GM18520 (cell line): ENCODE results near the gene MAP7D3.

Experiments used
- ATAC-seq: cut with Tn5 transposase; IDR thresholded peaks from one replicate; pipeline ENCODE4 v1.9.1; 2021; ENCODE audit not compliant: unreplicated experiment

Gene MAP7D3

DNA sequence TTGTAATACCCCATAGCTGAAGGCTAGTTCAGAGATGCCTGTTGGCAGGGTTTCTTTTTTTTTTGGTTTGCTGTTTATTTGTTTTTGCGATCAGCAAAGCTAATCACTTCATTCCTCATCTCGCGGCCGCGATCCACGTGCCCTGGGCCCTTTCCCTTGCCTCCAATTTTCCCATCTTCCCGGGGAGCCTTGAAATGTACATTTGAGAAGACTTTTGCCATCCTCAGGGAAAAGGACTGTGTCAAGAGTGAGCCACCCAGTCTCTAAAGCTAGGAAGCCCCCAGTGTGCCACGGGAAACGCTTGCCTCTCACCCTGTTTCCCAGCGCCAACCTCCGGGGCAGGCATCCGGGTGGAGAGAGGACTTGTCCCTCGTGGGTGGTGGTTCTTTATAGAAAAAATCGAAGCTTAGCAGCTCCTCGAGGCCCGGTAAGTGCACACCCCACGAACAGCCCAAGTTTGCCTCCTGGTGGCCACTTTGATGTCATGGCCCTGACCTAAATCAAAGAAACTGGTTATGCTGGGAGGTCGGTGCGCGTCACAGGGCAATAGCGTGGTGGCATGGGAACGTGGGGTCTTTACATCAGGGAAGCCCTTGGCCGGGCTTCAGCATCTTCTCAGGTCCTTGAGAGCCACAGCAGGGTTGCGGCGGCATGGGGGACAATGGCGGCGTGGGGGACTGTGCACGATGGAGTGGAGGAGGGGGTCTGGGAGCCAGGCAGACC lies 42.0 kb downstream of the MAP7D3 start:
- no peak for ATAC-seq

DNA sequence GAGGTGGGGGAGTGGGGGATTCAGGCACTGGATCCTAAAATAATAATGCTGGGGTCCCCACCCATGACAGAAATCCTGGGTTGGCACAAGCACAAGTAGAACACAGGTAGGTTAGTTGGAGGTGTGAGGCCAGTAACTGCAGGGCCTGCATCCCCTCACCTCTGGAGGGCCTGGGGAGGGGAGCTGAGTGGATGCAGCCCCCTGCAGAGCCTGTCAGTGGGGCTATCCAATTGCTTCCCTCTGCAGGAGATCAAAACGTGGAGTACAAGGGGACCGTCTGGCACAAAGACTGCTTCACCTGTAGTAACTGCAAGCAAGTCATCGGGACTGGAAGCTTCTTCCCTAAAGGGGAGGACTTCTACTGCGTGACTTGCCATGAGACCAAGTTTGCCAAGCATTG lies 43.7 kb downstream of the MAP7D3 start:
- ATAC-seq: no peak

GRCh38 chrX:136206916-136207315 lies 44.3 kb downstream of the MAP7D3 start:
- ATAC-seq: no peak

DNA sequence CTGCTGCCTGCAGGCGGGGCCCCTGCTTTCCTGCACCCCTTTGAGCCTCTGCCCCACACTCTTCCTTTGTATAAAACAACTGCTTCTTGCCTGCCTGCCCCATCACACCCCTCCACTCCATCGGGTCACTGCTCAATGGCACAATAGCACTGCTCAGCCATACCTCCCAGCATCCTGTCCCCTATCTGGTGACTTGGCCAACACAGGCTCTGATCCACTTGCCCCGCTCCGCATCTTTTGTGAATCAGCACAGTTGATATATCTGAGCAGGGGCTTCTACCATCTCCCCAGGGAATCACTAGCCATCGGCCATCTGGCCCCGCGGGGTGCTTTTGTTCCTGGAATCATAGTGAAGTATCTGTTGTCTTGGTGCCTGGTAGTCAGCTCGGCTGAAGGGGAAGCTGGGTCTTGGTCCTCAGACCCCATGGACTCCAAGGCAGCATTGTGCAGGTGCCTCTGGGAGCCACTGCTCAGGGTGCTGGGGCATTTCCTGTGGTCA lies 45.3 kb downstream of the MAP7D3 start:
- ATAC-seq: no peak

DNA sequence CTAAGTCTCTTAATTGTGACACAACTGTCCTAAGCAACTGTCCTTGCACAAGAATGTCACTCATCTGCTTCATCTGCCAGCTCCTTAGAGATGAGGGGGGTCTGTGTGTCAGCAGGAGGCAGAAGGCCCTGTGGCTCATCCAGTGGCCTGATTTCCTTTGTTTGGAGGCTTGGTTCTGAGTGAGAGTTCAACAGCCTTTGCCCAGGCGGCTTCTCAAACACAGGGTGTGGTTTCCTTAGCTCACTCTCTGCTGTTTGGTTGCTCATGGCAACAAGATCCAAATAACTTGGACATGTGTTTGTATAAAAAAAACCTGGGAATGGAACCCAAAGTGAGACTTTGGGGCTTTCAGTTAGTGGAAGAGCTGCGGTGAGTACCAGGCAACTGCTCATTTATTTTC lies 46.6 kb downstream of the MAP7D3 start:
- no peak for ATAC-seq

GRCh38 chrX:136203951-136204350 lies 47.2 kb downstream of the MAP7D3 start:
- no peak for ATAC-seq

GRCh38 chrX:136203438-136203837 lies 47.8 kb downstream of the MAP7D3 start:
- ATAC-seq: no peak

DNA sequence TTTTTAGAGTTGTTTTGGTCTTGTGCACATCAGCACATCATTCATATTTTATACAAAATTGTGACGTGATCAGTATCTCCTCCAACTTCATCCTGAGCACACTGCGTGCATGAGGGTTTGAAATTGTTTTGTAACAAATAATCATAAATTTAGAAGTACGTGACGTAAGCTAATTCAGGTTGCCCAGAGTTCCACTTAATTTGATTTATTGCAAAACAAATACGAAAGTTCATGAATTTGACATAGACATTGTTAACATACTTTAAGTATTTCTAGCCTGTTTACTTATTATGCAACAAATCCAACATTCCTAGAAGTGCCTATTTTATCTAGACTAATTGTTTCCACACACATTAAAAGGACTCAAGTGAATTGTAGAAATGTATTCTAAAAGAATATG lies 48.3 kb downstream of the MAP7D3 start:
- no peak for ATAC-seq

GRCh38 chrX:136201601-136202000 lies 49.6 kb downstream of the MAP7D3 start:
- no peak for ATAC-seq

DNA sequence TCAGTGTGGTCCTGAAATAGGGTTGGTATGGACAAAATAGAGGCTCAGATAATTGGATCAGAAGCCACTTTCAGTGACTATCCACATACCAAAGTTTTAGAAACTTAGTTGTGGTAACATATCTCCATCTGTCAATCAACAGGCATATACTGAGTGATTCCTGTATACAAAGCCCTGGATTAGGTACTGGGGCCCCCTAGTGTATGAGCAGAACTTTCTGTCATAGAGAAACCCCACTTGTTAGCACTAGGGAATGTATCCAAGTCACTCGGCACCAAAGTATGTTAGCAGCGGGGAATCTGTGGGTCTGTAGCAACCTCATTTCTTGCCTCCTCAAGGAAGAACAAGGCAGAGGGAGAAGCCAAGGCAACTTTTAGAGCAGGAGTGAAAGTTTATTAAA lies 50.7 kb downstream of the MAP7D3 start:
- ATAC-seq: no peak

GRCh38 chrX:136199365-136199764 lies 51.8 kb downstream of the MAP7D3 start:
- no peak for ATAC-seq

GRCh38 chrX:136198678-136199243 lies 52.4 kb downstream of the MAP7D3 start:
- ATAC-seq: no peak

DNA sequence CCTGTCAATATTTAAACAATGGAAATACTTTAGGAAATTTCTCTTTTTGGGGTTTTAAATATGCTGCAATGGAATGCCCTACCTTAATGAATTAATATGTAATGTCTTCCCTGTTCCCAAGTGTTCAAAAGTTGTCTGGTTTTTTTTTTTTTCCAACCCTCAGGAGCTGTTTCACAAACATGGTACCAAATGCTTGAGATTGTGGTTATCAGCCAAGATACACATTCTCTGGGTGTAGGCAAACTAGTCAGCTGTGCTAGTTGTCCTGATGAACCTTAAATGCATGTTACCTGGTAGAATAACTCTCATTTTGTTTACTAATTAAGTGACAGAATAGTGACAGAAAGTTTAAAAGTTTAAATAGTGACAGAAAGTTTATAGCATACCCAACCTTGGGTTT lies 53.2 kb downstream of the MAP7D3 start:
- no peak for ATAC-seq

GRCh38 chrX:136196691-136197155 lies 54.5 kb downstream of the MAP7D3 start:
- ATAC-seq: no peak

DNA sequence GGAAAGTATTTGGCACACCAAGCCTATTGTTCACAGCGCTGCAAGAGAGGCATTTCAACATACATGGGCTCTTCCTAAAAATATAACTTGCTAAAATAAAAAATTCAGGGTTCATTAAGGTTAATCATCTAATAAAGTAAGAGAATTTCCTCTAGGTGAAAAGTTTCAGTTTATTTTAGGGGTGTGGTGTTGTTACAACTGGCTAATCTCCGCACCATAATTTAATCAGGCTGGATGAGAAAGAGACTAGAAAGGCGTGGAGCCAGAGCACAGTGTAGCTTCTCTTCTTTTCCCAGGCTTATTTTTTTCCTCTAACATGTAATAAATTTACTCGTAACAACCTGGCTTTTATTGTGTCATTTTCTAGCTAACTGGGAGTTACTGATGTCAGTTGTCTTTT lies 56.0 kb downstream of the MAP7D3 start:
- no peak for ATAC-seq

DNA sequence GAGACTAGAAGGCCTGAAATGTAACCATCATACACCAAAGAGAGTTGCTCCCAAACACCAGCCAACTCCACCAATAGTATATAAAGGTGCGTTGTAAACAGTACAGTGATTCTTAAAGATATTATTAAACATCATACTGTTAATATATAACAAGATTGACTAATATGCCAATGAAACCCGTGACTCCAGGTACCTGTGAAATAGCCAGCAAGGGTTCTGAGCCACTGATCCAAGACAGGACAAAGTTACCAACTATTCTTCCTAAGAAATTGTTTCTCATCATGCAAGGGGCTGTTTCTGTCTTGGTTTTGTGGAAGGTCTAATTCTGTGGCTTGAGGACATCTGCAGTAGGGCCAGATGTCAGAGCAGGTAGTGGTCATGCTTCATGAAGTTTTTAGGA lies 56.7 kb downstream of the MAP7D3 start:
- ATAC-seq: no peak

GRCh38 chrX:136193771-136194170 lies 57.4 kb downstream of the MAP7D3 start:
- no peak for ATAC-seq

GRCh38 chrX:136192839-136193414 lies 58.3 kb downstream of the MAP7D3 start:
- no peak for ATAC-seq

DNA sequence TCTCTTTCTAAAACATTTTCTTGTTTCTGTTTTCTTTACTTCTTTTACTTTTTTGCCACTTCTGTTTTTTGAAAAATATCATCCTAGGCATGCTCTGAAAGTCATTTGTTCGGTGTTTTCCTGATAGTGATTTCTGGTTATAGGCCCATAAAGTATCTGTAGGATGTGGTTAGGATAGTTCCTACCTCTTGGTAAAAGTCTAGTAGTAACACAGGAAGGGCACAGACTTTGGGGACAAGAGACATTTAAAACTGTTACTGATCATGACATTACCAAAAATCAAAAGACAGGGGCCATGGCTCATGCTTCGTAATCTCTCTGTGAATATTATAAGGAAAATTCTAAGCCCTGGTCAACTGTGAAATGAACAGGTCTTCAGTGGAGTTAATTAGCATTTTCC lies 59.1 kb downstream of the MAP7D3 start:
- ATAC-seq: no peak

DNA sequence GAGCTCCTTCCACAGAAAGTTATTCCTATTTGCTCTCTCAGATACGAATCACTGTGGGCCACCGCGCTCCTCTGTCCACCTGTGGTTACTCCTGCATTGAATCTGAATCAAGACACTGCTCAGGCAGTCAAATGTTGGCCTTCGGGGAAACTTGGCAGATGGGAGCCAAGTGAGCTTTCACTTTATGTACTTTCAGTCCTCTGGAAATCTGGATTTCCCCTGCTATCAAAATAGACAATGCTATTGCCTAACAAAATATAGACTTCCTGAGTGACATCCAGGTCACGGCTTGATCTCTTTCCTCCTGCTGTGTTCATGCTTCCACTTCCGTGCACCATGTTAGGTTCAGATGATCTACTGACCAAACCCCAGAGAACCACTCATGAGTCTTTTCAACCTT lies 60.0 kb downstream of the MAP7D3 start:
- ATAC-seq: no peak

DNA sequence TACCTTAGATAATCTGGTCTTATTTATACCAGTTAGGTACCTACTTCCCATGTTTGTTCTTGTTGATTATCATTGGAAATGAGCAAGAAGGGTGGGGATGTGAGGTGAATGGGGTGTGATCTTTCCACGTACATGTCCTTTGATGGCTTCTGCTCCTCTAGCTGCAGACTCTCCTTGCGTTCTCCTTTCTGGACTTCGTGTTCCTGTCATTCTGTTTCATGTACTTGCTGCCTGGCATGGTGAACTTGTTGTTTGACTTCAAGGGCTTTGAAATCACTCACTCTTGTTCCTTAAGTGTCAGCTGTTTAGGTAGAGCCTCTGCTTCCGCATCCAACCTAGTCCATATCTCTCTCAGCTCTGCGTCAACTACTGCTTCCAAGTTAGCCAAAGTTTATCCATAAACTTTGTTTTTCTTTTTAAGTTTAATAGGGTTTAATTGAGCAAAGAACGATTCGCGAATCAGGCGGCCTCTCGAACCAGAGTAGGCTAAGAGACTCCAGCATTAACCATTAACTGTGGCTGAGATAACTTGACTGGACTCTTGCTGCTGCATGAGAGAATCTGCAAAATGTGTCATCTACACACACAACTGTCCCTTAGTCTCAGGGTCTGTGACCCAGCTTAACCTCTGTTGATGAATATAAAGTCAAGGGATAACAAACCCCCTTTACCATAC lies 61.0 kb downstream of the MAP7D3 start:
- ATAC-seq: no peak

- no peak for ATAC-seq
These were observed 62.0 kb downstream of the MAP7D3 start for GRCh38 chrX:136189222-136189621.
